H9 (cell line): ENCODE data around the gene SLC25A4. TPM values are rescaled to one million over a fixed set of nuclear protein-coding genes. Genes with fewer than 3 reads are reported as not detected.

Source experiments
- DNase-seq: peaks from one replicate; pipeline ENCODE4 v3.0.0-alpha.2; 2017
- H2AFZ ChIP-seq: one replicate; pipeline ENCODE4 v1.6.1; 2013; ENCODE audit warnings: mild to moderate bottlenecking, low read length, control low read depth, moderate library complexity
- H2AK5ac ChIP-seq: 2 replicates; pipeline ENCODE4 v1.6.1; 2013; ENCODE audit warnings: low read length, control low read depth, mixed read lengths; ENCODE audit not compliant: insufficient read length
- H2BK120ac ChIP-seq: one replicate; pipeline ENCODE4 v1.6.1; 2013; ENCODE audit warnings: low read depth, mild to moderate bottlenecking, low read length, control low read depth, inconsistent platforms; ENCODE audit not compliant: poor library complexity, severe bottlenecking
- H2BK12ac ChIP-seq: 2 replicates; pipeline ENCODE4 v1.6.1; 2013; ENCODE audit warnings: low read length, control low read depth, mixed read lengths, low read depth; ENCODE audit not compliant: insufficient read length
- H2BK15ac ChIP-seq: 2 replicates; pipeline ENCODE4 v1.6.1; 2013; ENCODE audit warnings: low read depth, low read length, control low read depth
- H2BK20ac ChIP-seq: one replicate; pipeline ENCODE4 v1.6.1; 2013; ENCODE audit warnings: low read depth, mild to moderate bottlenecking, low read length, control low read depth, inconsistent platforms; ENCODE audit not compliant: poor library complexity, severe bottlenecking
- H2BK5ac ChIP-seq: 2 replicates; pipeline ENCODE4 v1.6.1; 2013; ENCODE audit warnings: low read length, control low read depth, mixed read lengths; ENCODE audit not compliant: insufficient read length
- H3K14ac ChIP-seq: 2 replicates; pipeline ENCODE4 v1.6.1; 2013; ENCODE audit warnings: low read length, control low read depth; ENCODE audit not compliant: insufficient read depth
- H3K18ac ChIP-seq: 2 replicates; pipeline ENCODE4 v1.6.1; 2013; ENCODE audit warnings: low read depth, mild to moderate bottlenecking, mixed read lengths, low read length, control low read depth; ENCODE audit not compliant: insufficient read length
- H3K23ac ChIP-seq: 2 replicates; pipeline ENCODE4 v1.6.1; 2013; ENCODE audit warnings: low read length, control low read depth, mixed read lengths, low read depth; ENCODE audit not compliant: insufficient read length
- H3K23me2 ChIP-seq: 2 replicates; pipeline ENCODE4 v1.6.1; 2013; ENCODE audit warnings: low read depth, mild to moderate bottlenecking, mixed read lengths, low read length, control low read depth; ENCODE audit not compliant: insufficient read length, poor library complexity, severe bottlenecking
- H3K27ac ChIP-seq: 2 replicates; pipeline ENCODE4 v1.5.1; 2013; ENCODE audit warnings: low read length, control low read depth, mixed read lengths, low read depth; ENCODE audit not compliant: insufficient read length
- H3K27me3 ChIP-seq: 2 replicates; pipeline ENCODE4 v1.6.1; 2013; ENCODE audit warnings: low read length, control low read depth, inconsistent platforms; ENCODE audit not compliant: insufficient read depth
- H3K4ac ChIP-seq: 2 replicates; pipeline ENCODE4 v1.6.1; 2013; ENCODE audit warnings: low read depth, mild to moderate bottlenecking, control low read depth, inconsistent platforms, low read length, moderate library complexity
- H3K4me1 ChIP-seq: 2 replicates; pipeline ENCODE4 v1.6.1; 2013; ENCODE audit warnings: low read length, control low read depth, inconsistent platforms; ENCODE audit not compliant: insufficient read depth
- H3K4me2 ChIP-seq: 2 replicates; pipeline ENCODE4 v1.6.1; 2013; ENCODE audit warnings: low read length, control low read depth, mixed read lengths; ENCODE audit not compliant: insufficient read length, insufficient read depth
- H3K56ac ChIP-seq: 2 replicates; pipeline ENCODE4 v1.6.1; 2013; ENCODE audit warnings: low read depth, mild to moderate bottlenecking, mixed read lengths, low read length, control low read depth; ENCODE audit not compliant: insufficient read length
- H3K79me1 ChIP-seq: 2 replicates; pipeline ENCODE4 v1.6.1; 2013; ENCODE audit warnings: low read depth, mild to moderate bottlenecking, moderate library complexity, low read length, control low read depth, inconsistent platforms; ENCODE audit not compliant: insufficient read depth, poor library complexity, severe bottlenecking
- H3K79me2 ChIP-seq: 2 replicates; pipeline ENCODE4 v1.6.1; 2013; ENCODE audit warnings: low read length, control low read depth, inconsistent platforms; ENCODE audit not compliant: insufficient read depth
- H3K9ac ChIP-seq: 2 replicates; pipeline ENCODE4 v1.6.1; 2013; ENCODE audit warnings: low read length, control low read depth, mixed read lengths; ENCODE audit not compliant: insufficient read length; ENCODE audit errors: extremely low read depth
- H3K9me3 ChIP-seq: one replicate; pipeline ENCODE4 v1.6.1; 2013; ENCODE audit warnings: low read depth, low read length, inconsistent platforms; ENCODE audit not compliant: control insufficient read depth
- H3T11ph ChIP-seq: one replicate; pipeline ENCODE4 v1.6.1; 2013; ENCODE audit warnings: mild to moderate bottlenecking, low read length, control low read depth, inconsistent platforms
- H4K20me1 ChIP-seq: one replicate; pipeline ENCODE4 v1.6.1; 2013; ENCODE audit not compliant: control insufficient read depth, insufficient read length, insufficient read depth
- H4K5ac ChIP-seq: 2 replicates; pipeline ENCODE4 v1.6.1; 2013; ENCODE audit warnings: low read depth, mild to moderate bottlenecking, mixed read lengths, low read length, control low read depth; ENCODE audit not compliant: insufficient read length
- H4K8ac ChIP-seq: replicated peaks from 2 replicates; pipeline ENCODE4 v1.6.1; 2013; ENCODE audit warnings: low read length, control low read depth, mixed read lengths, low read depth; ENCODE audit not compliant: insufficient read length
- H4K91ac ChIP-seq: 2 replicates; pipeline ENCODE4 v1.6.1; 2013; ENCODE audit warnings: low read depth, mild to moderate bottlenecking, moderate library complexity, mixed read lengths, low read length, control low read depth; ENCODE audit not compliant: insufficient read length
- H3K27ac Mint-ChIP-seq, 3 experiments: 2 replicates in 2 of 3; 3 replicates in 1 of 3; pipeline ENCODE4 v1.8.0; 2020 to 2021; ENCODE audit warnings: mixed read lengths in 3 of 3, mild to moderate bottlenecking in 1 of 3, moderate library complexity in 1 of 3
- H3K27me3 Mint-ChIP-seq: 2 replicates; pipeline ENCODE4 v1.8.0; 2021; ENCODE audit warnings: low read depth, mild to moderate bottlenecking, moderate library complexity, mixed read lengths
- H3K36me3 Mint-ChIP-seq, 3 experiments: 2 replicates in 2 of 3; 3 replicates in 1 of 3; pipeline ENCODE4 v1.8.0; 2020 to 2021; ENCODE audit warnings: low read depth in 3 of 3, mixed read lengths in 3 of 3; ENCODE audit not compliant: insufficient read depth in 1 of 3
- H3K4me1 Mint-ChIP-seq, 2 experiments: 2 replicates each; pipeline ENCODE4 v1.8.0; 2020; ENCODE audit warnings: mixed read lengths in 2 of 2
- H3K4me3 Mint-ChIP-seq, 2 experiments: 2 replicates in 1 of 2; 3 replicates in 1 of 2; pipeline ENCODE4 v1.8.0; 2020 to 2021; ENCODE audit warnings: mild to moderate bottlenecking in 2 of 2, mixed read lengths in 2 of 2, moderate library complexity in 1 of 2
- H3K9me3 Mint-ChIP-seq, 2 experiments: 2 replicates in 1 of 2; 3 replicates in 1 of 2; pipeline ENCODE4 v1.8.0; 2020; ENCODE audit warnings: mild to moderate bottlenecking in 2 of 2, mixed read lengths in 2 of 2, moderate library complexity in 1 of 2
- CTCF ChIP-seq: fragments of 200-600 bp; sonication (generic); conservative IDR thresholded peaks from 3 replicates; pipeline ENCODE4 v1.8.0; 2021; ENCODE audit warnings: antibody characterized with exemption, mild to moderate bottlenecking
- WGBS: extraction: QIAGEN DNeasy Blood & Tissue Kit; methylation state at CpG from one replicate; pipeline ENCODE4 v1.1.7; 2013; ENCODE audit warnings: missing lambda C conversion rate, low lambda C conversion rate, mixed read lengths; ENCODE audit not compliant: insufficient read length; ENCODE audit errors: extremely low coverage; 5-methylcytosine and 5-hydroxymethylcytosine counted together
- total RNA-seq: library from RNA; stranded (reverse); gene quantifications from 2 replicates; pipeline ENCODE4 v1.2.1, GENCODE V29; 2021

Gene SLC25A4
- total RNA-seq, 1 experiment from 2014 or later, result 54.4 TPM

GRCh38 chr4:185179488-185179887 lies 36.4 kb downstream of the SLC25A4 start:
- no peak overlapping the region for H2BK15ac ChIP-seq

More at GRCh38 chr4:185179488-185179887, 36.4 kb downstream of the SLC25A4 start:
- Histone ChIP-seq H3K23ac (no peak overlapping the region), H2AK5ac (no peak overlapping the region), H4K5ac (no peak overlapping the region), H3K18ac (no peak overlapping the region), H3K9ac (no peak overlapping the region), H3K27me3 (no peaks in the 10 kb centered on the region), H4K20me1 (no peaks in the 10 kb centered on the region), H3K9me3 (no peaks in the 10 kb centered on the region), H3K56ac (no peak overlapping the region), H4K91ac (no peak overlapping the region), H3K27ac (no peak overlapping the region), H2AFZ (no peak overlapping the region), H3K4ac (no peak overlapping the region), H2BK12ac (no peak overlapping the region), H3K4me1 (peaks cover 8% of the 10 kb centered on the region), H3K14ac (no peak overlapping the region), H2BK5ac (no peak overlapping the region), H4K8ac (no peak overlapping the region), H3K4me2 (no peak overlapping the region), H3K79me2 (peaks cover 2% of the 10 kb centered on the region; the same call in 1 of the 2 replicates), H2BK20ac (no peak overlapping the region), H3T11ph (no peak overlapping the region), H3K79me1 (no peaks in the 10 kb centered on the region), H3K23me2 (no peaks in the 10 kb centered on the region), H2BK120ac (no peak overlapping the region)
- no peaks in the 10 kb centered on the region for H3K27me3 Mint-ChIP-seq
- no peak overlapping the region for H3K27ac Mint-ChIP-seq
- H3K9me3 Mint-ChIP-seq, result no peaks in the 10 kb centered on the region
- no peak overlapping the region for H3K4me3 Mint-ChIP-seq
- peaks cover 0 to 10% (median 10%) of the 10 kb centered on the region in 3 experiments; a peak in 5 of 7 replicates for H3K36me3 Mint-ChIP-seq
- DNase-seq, result no peak
- WGBS, result no CpG with 5 or more reads among the region's 3 CpGs
- no peak for TF ChIP-seq CTCF
- H3K4me1 Mint-ChIP-seq, result peaks cover 20 to 24% of the 10 kb centered on the region in 2 experiments
